PC-9 (cell line): Measurements from ENCODE around the gene NMT2.

Source experiments
- EZH2 ChIP-seq: fragments of 200-600 bp; sonication (generic); IDR thresholded peaks from 2 replicates; pipeline ENCODE4 v1.8.0; 2017; ENCODE audit warnings: antibody characterized with exemption, low read depth
- TF ChIP-seq, protein P1 (sequence below): fragments of 200-600 bp; sonication (generic); conservative IDR thresholded peaks from 2 replicates; pipeline ENCODE4 v1.6.1; 2017; ENCODE audit warnings: mixed run types, antibody characterized with exemption, mild to moderate bottlenecking, moderate library complexity

DNA sequence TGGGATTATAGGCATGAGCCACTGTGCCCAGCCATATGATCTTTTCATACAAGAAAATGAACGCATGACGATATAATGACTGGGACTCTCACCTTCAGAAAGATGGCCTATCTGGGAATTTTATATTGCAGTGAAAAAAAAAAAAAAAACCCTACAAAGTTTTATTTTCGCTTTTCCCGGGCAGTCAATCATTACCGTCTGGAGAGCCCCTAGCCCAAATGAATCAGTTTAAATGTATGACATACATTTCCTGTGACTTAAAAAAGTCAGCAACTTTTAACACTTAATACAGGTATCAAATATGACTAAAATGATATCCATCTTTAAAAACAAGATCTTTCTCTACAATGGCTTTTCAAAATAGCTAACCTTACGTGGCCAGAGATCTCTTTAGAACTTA is 48.2 kb upstream of the NMT2 start:
- TF ChIP-seq EZH2, result no peak
- TF ChIP-seq, protein P1, sequence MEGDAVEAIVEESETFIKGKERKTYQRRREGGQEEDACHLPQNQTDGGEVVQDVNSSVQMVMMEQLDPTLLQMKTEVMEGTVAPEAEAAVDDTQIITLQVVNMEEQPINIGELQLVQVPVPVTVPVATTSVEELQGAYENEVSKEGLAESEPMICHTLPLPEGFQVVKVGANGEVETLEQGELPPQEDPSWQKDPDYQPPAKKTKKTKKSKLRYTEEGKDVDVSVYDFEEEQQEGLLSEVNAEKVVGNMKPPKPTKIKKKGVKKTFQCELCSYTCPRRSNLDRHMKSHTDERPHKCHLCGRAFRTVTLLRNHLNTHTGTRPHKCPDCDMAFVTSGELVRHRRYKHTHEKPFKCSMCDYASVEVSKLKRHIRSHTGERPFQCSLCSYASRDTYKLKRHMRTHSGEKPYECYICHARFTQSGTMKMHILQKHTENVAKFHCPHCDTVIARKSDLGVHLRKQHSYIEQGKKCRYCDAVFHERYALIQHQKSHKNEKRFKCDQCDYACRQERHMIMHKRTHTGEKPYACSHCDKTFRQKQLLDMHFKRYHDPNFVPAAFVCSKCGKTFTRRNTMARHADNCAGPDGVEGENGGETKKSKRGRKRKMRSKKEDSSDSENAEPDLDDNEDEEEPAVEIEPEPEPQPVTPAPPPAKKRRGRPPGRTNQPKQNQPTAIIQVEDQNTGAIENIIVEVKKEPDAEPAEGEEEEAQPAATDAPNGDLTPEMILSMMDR, result no peak
